Measurements from ENCODE around the gene DMD.

Gene DMD

GRCh38 chrX:32087663-32088062, 1123.7 kb downstream of the DMD start:
- DNase-seq (ENCODE audit: low read depth) = no peak
- TF ChIP-seq CTCF (IDR thresholded peaks at IDR 0.05; ENCODE audit: low read depth, low read length, missing control alignments) = no peak

GRCh38 chrX:32084757-32085156, 1126.6 kb downstream of the DMD start:
- TF ChIP-seq CTCF (IDR thresholded peaks at IDR 0.05; ENCODE audit: low read depth, low read length, missing control alignments) = no peak
- no peak for DNase-seq (ENCODE audit: low read depth)
- no peak overlapping the region for H3K4me3 ChIP-seq (ENCODE audit: low read depth, low read length)

More at GRCh38 chrX:32087663-32088062, 1123.7 kb downstream of the DMD start:
- no peak overlapping the region for H3K4me3 ChIP-seq (ENCODE audit: low read depth, low read length)

GRCh38 chrX:32048285-32048684, 1163.1 kb downstream of the DMD start:
- no peak for TF ChIP-seq CTCF (IDR thresholded peaks at IDR 0.05; ENCODE audit: low read depth, low read length, missing control alignments)
- DNase-seq (ENCODE audit: low read depth) = no peak

GRCh38 chrX:32045149-32045548, 1166.2 kb downstream of the DMD start:
- no peak for TF ChIP-seq CTCF (IDR thresholded peaks at IDR 0.05; ENCODE audit: low read depth, low read length, missing control alignments)
- H3K4me3 ChIP-seq (ENCODE audit: low read depth, low read length) = no peak overlapping the region
- DNase-seq (ENCODE audit: low read depth) = no peak

More at GRCh38 chrX:32048285-32048684, 1163.1 kb downstream of the DMD start:
- no peak overlapping the region for H3K4me3 ChIP-seq (ENCODE audit: low read depth, low read length)

GRCh38 chrX:32041181-32041580, 1170.2 kb downstream of the DMD start:
- no peak for TF ChIP-seq CTCF (IDR thresholded peaks at IDR 0.05; ENCODE audit: low read depth, low read length, missing control alignments)
- no peak overlapping the region for H3K4me3 ChIP-seq (ENCODE audit: low read depth, low read length)
- no peak for DNase-seq (ENCODE audit: low read depth)

- DNase-seq (ENCODE audit: low read depth) = no peak
- TF ChIP-seq CTCF (IDR thresholded peaks at IDR 0.05; ENCODE audit: low read depth, low read length, missing control alignments) = no peak
- no peak overlapping the region for H3K4me3 ChIP-seq (ENCODE audit: low read depth, low read length)
Observed at GRCh38 chrX:32026772-32027171, 1184.6 kb downstream of the DMD start.

- no peak overlapping the region for H3K4me3 ChIP-seq (ENCODE audit: low read depth, low read length)
- DNase-seq (ENCODE audit: low read depth) = no peak
- no peak for TF ChIP-seq CTCF (IDR thresholded peaks at IDR 0.05; ENCODE audit: low read depth, low read length, missing control alignments)
Observed at GRCh38 chrX:32024072-32024471, 1187.3 kb downstream of the DMD start.

Data from GM12864 (cell line).